NCI-H82 (cell line): Measurements from ENCODE around the gene BCAR3.
A peak's percentile ranks its signal among the peaks of the same experiment; 100 is the strongest.

ENCODE experiments used
- DNase-seq: peaks from one replicate; lab custom pipeline; 2025; lab: John Stamatoyannopoulos, UW

BCAR3 gene

GRCh38 chr1:93615582-93616150 lies 66.0 kb downstream of the BCAR3 start:
- DNase-seq = no peak

GRCh38 chr1:93614986-93615581 lies 66.6 kb downstream of the BCAR3 start:
- no peak for DNase-seq

- no peak for DNase-seq
These were observed 67.1 kb downstream of the BCAR3 start for GRCh38 chr1:93614541-93614940.

GRCh38 chr1:93613898-93614297 lies 67.7 kb downstream of the BCAR3 start:
- no peak for DNase-seq

GRCh38 chr1:93612510-93612909 lies 69.1 kb downstream of the BCAR3 start:
- DNase-seq = no peak

DNA sequence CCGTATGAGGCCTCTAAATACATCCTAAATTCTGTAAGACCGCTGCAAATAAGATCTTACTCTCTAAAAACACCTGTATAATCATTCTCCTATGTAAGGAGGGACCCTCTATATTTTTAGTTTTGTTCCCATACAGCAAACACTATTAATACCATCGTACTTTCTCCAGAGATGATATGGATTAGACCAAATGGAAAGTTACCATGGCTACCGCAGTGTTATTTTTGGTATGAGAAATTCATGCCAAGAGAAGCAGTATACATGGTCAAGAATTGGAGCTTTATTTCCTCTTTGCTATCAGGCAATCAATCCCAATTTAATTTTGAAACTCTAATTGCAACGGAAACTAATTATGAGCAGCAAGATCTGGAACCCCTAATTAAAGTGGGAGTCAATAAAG lies 70.0 kb downstream of the BCAR3 start:
- no peak for DNase-seq

- DNase-seq = no peak
These were observed 72.1 kb downstream of the BCAR3 start for GRCh38 chr1:93609536-93609935.

DNA sequence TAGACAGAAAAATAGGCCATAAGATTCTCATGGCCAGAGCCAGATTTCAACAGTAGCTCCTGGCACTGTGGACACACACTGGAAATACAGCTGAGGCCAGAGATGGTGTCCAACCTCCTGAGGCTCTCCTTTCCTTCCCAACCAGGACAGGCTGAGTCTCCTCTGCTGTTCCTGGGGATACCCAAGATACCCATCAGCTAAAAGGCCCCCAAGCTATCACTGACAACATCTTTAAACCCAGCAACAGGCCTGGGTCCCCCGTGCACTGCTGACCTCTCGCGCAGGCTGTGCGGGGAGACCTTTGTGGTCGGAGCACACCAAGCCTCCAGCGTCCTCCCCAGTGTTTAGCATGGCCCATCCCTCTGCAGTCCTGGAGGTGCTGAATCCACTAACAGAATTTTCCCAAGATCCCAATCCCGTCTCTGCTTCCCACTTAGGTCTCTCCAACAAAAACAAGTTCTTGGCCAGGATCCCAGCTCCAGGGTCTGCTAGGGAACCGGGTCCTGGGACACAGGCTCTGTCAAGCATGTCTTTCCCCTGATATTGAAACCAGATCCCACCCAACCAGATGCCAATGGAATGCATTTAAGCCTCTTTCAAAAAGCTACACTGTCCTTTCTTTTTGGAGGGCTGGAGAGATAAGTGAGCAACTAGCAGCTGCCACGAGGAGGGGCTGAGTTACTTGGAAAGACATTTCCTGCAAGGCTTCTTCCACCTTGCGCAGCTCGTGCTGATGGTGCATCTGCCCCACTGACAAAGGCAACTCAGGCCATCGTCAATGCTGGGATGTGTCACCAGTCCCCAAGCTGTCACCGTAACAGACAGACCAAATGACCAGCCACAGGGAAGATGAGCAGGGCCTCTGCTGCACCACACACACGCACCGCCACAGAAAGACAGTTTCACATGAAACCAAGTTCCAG lies 73.2 kb downstream of the BCAR3 start:
- DNase-seq = no peak

- DNase-seq = no peak
These were observed 73.8 kb downstream of the BCAR3 start for GRCh38 chr1:93607814-93608186.

DNA sequence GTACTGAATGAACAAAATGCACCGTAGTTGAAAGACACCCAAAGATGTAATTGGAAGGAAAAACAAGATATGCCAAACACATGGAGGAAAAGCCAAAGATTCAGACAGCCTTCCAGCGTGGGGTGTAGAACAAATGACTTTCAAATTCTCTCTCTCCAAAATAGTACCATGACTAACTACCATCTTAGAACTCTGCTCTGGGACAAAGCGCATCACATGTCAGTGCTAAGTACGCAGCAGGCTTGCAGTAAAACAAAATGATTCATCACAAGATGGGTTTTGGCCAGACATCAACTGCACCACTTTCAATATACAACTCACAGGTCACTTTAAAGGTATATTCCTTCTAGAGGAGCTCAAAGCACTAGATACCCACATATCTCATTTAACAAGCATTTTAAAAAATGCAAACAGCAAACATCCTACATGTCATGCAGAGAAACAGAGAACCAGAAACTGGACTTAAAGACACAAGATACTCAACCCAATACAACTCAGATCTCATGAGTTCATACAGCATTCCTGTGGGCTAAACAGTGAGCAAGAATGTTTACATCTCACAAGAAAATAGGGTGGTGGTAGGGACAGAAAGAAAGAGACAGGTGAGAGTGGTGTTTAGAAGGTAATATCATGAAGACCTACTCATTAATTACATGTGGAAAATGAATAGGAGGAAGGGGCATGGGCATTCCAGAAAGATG lies 75.7 kb downstream of the BCAR3 start:
- no peak for DNase-seq

DNA sequence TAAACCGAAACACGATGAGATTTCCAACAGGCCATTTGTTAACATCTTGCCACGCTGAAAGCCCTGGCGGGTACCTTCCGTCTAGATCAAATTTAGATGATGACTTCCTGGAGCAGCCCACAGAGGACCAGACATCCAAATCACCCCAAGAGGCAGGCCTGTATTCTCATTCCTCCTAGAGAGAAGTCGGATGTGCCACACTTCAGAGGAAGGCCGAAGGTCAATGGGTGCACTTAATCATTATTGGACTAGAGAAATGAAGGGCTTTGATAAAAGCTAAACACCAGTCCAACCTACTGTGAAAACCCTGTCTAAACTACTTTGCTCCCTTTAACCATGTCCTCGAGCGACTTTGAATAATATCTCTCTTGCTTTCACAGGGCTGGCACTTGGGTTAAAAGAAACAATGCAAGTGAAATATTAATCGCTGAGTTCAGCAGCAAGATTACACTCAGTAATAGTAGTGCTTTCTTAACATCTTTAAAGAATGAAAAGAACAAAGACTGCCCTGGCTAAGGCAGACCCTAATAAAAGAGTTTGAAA lies 76.5 kb downstream of the BCAR3 start:
- no peak for DNase-seq

GRCh38 chr1:93604411-93604810 lies 77.2 kb downstream of the BCAR3 start:
- peak; percentile 70 for DNase-seq

- DNase-seq = no peak
These were observed 78.0 kb downstream of the BCAR3 start for GRCh38 chr1:93603601-93604000.

DNA sequence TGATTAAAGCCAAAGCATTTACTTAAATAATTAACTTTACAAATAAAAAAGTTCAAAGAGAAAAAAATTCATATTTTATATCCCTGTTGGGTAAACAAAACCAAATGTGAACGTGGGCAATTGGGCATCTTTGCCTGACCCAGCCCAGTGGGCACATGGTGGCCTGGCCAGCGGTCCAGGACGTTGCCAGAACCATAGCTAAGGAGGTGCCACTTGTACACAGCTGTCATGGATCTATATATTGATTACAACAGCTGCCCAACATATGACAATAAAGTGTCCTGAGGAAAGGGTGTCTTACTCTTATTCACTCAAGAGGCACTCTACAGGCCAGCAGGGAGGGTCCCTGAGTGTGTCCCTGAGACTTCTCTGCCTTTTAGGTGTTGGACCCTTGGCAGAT lies 78.5 kb downstream of the BCAR3 start:
- DNase-seq = no peak

DNA sequence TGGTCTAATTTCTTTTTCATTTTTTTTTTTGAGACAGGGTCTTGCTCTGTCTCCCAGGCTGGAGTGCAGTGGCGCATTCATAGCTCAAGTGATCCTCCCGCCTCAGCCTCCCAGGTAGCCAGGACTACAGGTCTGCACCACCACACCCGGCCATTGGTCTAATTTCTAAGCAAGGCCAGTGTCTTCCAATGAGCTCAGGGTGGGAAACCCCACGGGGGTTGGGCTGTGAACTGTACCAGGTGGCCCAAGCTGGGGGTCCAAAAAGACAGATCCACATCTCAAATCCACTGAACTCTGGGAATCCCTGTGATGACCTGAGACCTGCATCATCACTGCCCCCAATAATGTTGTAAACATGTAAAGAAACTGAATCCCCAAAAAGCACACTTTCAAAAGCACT lies 79.5 kb downstream of the BCAR3 start:
- no peak for DNase-seq

- DNase-seq = no peak
These were observed 80.0 kb downstream of the BCAR3 start for GRCh38 chr1:93601686-93602085.

DNA sequence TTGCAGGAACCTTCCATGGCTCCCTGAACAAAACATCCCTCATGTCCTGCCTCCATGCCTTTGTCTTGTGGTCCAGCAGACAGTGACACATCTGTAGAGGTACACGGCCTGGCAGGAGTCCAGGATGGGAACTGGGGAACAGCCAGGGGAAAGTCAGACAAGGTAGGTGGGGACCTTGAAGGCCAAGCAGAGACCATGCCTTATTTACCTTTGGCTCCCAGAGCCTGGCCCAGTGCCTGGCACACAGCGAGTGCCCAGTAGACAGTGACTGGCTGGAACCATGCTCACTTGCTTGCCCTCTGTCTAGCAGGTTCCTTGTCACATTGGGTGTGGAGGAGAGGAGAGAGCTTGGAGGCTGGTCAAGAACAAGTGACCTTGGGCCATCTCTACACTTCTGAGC lies 81.0 kb downstream of the BCAR3 start:
- DNase-seq = no peak

- no peak for DNase-seq
These were observed 82.2 kb downstream of the BCAR3 start for GRCh38 chr1:93599479-93599878.

GRCh38 chr1:93598861-93599439 lies 82.7 kb downstream of the BCAR3 start:
- DNase-seq = no peak

DNA sequence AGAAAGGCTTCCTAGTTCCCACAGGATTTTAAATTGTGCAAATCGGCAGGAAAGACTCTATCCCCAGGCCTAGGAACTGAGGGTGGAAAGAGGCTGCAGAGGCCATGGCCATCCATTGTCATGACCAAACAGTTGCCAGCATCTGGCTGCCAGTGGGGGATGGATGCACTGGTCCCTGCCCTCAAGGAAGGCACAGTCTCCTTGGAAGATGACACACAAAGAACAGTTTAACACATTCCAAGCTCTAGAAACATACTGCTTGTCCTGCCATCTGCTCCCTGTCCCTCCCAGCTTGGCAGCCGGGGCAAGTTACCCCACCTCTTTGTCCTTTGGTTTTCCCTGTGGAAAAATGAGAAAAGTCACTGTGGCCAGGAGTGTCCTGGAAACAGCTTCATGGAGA lies 83.2 kb downstream of the BCAR3 start:
- no peak for DNase-seq

GRCh38 chr1:93597709-93598108 lies 83.9 kb downstream of the BCAR3 start:
- no peak for DNase-seq
